Measurements from ENCODE around the gene PPP2R5E.

DNA sequence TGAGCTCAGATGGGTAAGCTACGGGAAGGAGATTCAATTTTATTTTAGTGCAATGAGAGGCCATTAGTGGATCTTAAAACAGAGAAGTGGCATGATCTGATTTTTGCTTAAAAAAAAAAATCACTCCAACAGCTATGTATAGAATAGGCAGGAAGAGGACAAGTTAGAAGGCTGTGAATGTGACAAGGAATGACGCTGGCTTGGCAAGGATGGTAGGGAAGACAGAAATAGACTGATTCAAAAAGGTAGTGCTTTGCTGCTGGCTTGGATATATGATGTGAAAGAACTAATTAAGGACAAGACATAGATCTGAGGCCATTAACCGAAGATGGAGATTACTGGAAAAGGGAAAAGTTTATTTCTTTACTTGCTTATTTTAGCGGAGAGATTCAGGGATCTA is 119.3 kb downstream of the PPP2R5E start:
- TF ChIP-seq, protein P1, sequence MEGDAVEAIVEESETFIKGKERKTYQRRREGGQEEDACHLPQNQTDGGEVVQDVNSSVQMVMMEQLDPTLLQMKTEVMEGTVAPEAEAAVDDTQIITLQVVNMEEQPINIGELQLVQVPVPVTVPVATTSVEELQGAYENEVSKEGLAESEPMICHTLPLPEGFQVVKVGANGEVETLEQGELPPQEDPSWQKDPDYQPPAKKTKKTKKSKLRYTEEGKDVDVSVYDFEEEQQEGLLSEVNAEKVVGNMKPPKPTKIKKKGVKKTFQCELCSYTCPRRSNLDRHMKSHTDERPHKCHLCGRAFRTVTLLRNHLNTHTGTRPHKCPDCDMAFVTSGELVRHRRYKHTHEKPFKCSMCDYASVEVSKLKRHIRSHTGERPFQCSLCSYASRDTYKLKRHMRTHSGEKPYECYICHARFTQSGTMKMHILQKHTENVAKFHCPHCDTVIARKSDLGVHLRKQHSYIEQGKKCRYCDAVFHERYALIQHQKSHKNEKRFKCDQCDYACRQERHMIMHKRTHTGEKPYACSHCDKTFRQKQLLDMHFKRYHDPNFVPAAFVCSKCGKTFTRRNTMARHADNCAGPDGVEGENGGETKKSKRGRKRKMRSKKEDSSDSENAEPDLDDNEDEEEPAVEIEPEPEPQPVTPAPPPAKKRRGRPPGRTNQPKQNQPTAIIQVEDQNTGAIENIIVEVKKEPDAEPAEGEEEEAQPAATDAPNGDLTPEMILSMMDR (IDR thresholded peaks at IDR 0.05; ENCODE audit: control extremely low read depth in 1 of 3, insufficient read depth in 1 of 3, low read depth in 1 of 3, low read length in 3 of 3), result no peak
- TF ChIP-seq TCF12 (IDR thresholded peaks at IDR 0.05; ENCODE audit: low read depth, low read length), result no peak

Data from H1 (cell line).